ENCODE data around the gene NXPE3. TPM values are rescaled to one million over a fixed set of nuclear protein-coding genes. Genes with fewer than 3 reads are reported as not detected.

Gene NXPE3
- total and polyA plus RNA-seq, 2 of the 8 experiments (the other 6 are each of a cell fraction or from before 2014, with no cell fraction given), result 10.9 to 22.7 TPM

- TF ChIP-seq KDM5A (IDR thresholded peaks at IDR 0.05; ENCODE audit: low read length), result no peak
- no peak for TF ChIP-seq USF2 (IDR thresholded peaks at IDR 0.05; ENCODE audit: low read length)
- no peak for TF ChIP-seq RBBP5 (IDR thresholded peaks at IDR 0.05; ENCODE audit: borderline replicate concordance, low read depth, low read length)
- TF ChIP-seq SIX5 (IDR thresholded peaks at IDR 0.05; ENCODE audit: low read depth, low read length), result no peak
- TF ChIP-seq POLR2A (IDR thresholded peaks at IDR 0.05; ENCODE audit: control extremely low read depth in 1 of 2, low read depth in 2 of 2, low read length in 2 of 2), result no peak
- no peak for TF ChIP-seq JUN (IDR thresholded peaks at IDR 0.05; ENCODE audit: low read depth, low read length)
Observed at GRCh38 chr3:101845425-101845824, 66.4 kb downstream of the NXPE3 start (continued).
